Endothelial cell of umbilical vein (primary cell): Measurements from ENCODE around the gene TMPRSS4.

Experiments
- CTCF ChIP-seq, 2 donors: IDR thresholded peaks; 1 replicate in 1 of 2; 2 replicates in 1 of 2; pipeline ENCODE4 v1.5.1; 2011; ENCODE audit warnings: low read length in 2 of 2, mild to moderate bottlenecking in 2 of 2, moderate library complexity in 2 of 2, control low read depth in 1 of 2, inconsistent platforms in 1 of 2, low read depth in 1 of 2; ENCODE audit not compliant: insufficient read depth in 1 of 2; ENCODE audit errors: extremely low read depth in 1 of 2
- EZH2 ChIP-seq: IDR thresholded peaks from 2 replicates; pipeline ENCODE4 v1.6.1; 2012; ENCODE audit warnings: borderline replicate concordance, low read depth, mild to moderate bottlenecking, moderate library complexity, low read length, inconsistent platforms; ENCODE audit not compliant: severe bottlenecking
- JUN ChIP-seq: IDR thresholded peaks from 2 replicates; pipeline ENCODE4 v1.6.1; 2011; ENCODE audit warnings: borderline replicate concordance, low read depth; ENCODE audit not compliant: insufficient read length, insufficient read depth
- POLR2A ChIP-seq: IDR thresholded peaks from 2 replicates; pipeline ENCODE4 v1.6.1; 2012; ENCODE audit warnings: low read depth, mild to moderate bottlenecking, control low read depth, low read length
- POLR2AphosphoS5 ChIP-seq: IDR thresholded peaks from 2 replicates; pipeline ENCODE4 v1.6.1; 2012; ENCODE audit warnings: low read depth, mild to moderate bottlenecking, control low read depth, low read length, moderate library complexity; ENCODE audit not compliant: insufficient read depth

- TF ChIP-seq CTCF (IDR thresholded peaks at IDR 0.05; ENCODE audit: extremely low read depth in 1 of 2, insufficient read depth in 1 of 2, low read depth in 1 of 2, low read length in 2 of 2) = no peak
- TF ChIP-seq EZH2 = no peak
- no peak for TF ChIP-seq POLR2A
- TF ChIP-seq JUN = no peak
- no peak for TF ChIP-seq POLR2AphosphoS5
These were observed 48.2 kb downstream of the TMPRSS4 start for GRCh38 chr11:118124929-118125535.
